GM23248 (cell line): ENCODE results near the gene ARSI. TPM values are rescaled to one million over a fixed set of nuclear protein-coding genes. Genes with fewer than 3 reads are reported as not detected.

Experiments
- DNase-seq: peaks from one replicate; pipeline ENCODE4 v3.0.0-alpha.2; 2015
- H2AFZ ChIP-seq: fragments of 200-600 bp; sonication (generic); 2 replicates; pipeline ENCODE4 v1.6.1; 2016; ENCODE audit warnings: antibody characterized with exemption
- H3F3A ChIP-seq: fragments of 200-600 bp; sonication (generic); 2 replicates; pipeline ENCODE4 v1.6.1; 2016; ENCODE audit warnings: mild to moderate bottlenecking, antibody characterized with exemption, mixed run types; ENCODE audit not compliant: insufficient read depth
- H3K27ac ChIP-seq: fragments of 200-600 bp; sonication (generic); 2 replicates; pipeline ENCODE4 v1.5.1; 2016; ENCODE audit warnings: mild to moderate bottlenecking
- H3K27me3 ChIP-seq: fragments of 200-600 bp; sonication (generic); replicated peaks from 2 replicates; pipeline ENCODE4 v1.6.1; 2016; ENCODE audit warnings: mild to moderate bottlenecking; ENCODE audit not compliant: insufficient read depth
- H3K36me3 ChIP-seq: fragments of 200-600 bp; sonication (generic); 2 replicates; pipeline ENCODE4 v1.6.1; 2016; ENCODE audit warnings: low read depth, mild to moderate bottlenecking
- H3K4me1 ChIP-seq: fragments of 200-600 bp; sonication (generic); 2 replicates; pipeline ENCODE4 v1.6.1; 2016; ENCODE audit warnings: mild to moderate bottlenecking; ENCODE audit not compliant: insufficient read depth
- H3K4me2 ChIP-seq: fragments of 200-600 bp; sonication (generic); one replicate; pipeline ENCODE4 v1.6.1; 2016; ENCODE audit warnings: mild to moderate bottlenecking; ENCODE audit not compliant: unreplicated experiment
- H3K4me3 ChIP-seq: fragments of 200-600 bp; sonication (generic); 2 replicates; pipeline ENCODE4 v1.5.1; 2016; ENCODE audit warnings: mild to moderate bottlenecking
- H3K79me2 ChIP-seq: fragments of 200-600 bp; sonication (generic); 2 replicates; pipeline ENCODE4 v1.6.1; 2016; ENCODE audit warnings: mild to moderate bottlenecking; ENCODE audit not compliant: insufficient read depth
- H3K9ac ChIP-seq: fragments of 200-600 bp; sonication (generic); 2 replicates; pipeline ENCODE4 v1.6.1; 2016; ENCODE audit warnings: mild to moderate bottlenecking
- H3K9me2 ChIP-seq: fragments of 200-600 bp; sonication (generic); 2 replicates; pipeline ENCODE4 v1.6.1; 2016; ENCODE audit warnings: mixed run types, mild to moderate bottlenecking, moderate library complexity; ENCODE audit not compliant: insufficient read depth
- H3K9me3 ChIP-seq: fragments of 200-600 bp; sonication (generic); one replicate; pipeline ENCODE4 v1.6.1; 2017; ENCODE audit warnings: low read depth
- H4K20me1 ChIP-seq: fragments of 200-600 bp; sonication (generic); 2 replicates; pipeline ENCODE4 v1.6.0; 2016; ENCODE audit not compliant: insufficient read depth
- EZH2 ChIP-seq: fragments of 200-600 bp; sonication (generic); IDR thresholded peaks from 2 replicates; pipeline ENCODE4 v1.6.1; 2018; ENCODE audit warnings: antibody characterized with exemption, mild to moderate bottlenecking; ENCODE audit not compliant: insufficient read depth, poor library complexity, severe bottlenecking
- EZH2phosphoT487 ChIP-seq: fragments of 200-600 bp; sonication (generic); IDR thresholded peaks from 2 replicates; pipeline ENCODE4 v1.6.1; 2018; ENCODE audit warnings: antibody characterized with exemption, moderate library complexity, mild to moderate bottlenecking, low read depth; ENCODE audit not compliant: insufficient read depth
- WGBS, 2 experiments: methylation state at CpG; one replicate each; pipeline ENCODE4 v1.1.6; 2015 to 2017; ENCODE audit warnings: low lambda C conversion rate in 2 of 2, low coverage in 1 of 2; ENCODE audit errors: missing lambda C conversion rate in 2 of 2; 5-methylcytosine and 5-hydroxymethylcytosine counted together
- in situ Hi-C: fragments of 300-500 bp; cut with MboI; formaldehyde crosslinking; loops from 2 replicates; pipeline ENCODE4 v1.15.0; 2020
- polyA plus RNA-seq: library from polyadenylated mRNA; unstranded; fragments of >200 nt; fragmentation: Nextera tagmentation; extraction: Ambion mirVana; gene quantifications from 2 replicates; pipeline ENCODE4 v1.2.1, GENCODE V29; 2016
- total RNA-seq: library from RNA; depleted of rRNA; stranded (reverse); fragments of >200 nt; shearing (Covaris generic); gene quantifications from 2 replicates; pipeline ENCODE4 v1.2.3, GENCODE V29; 2014

The ARSI gene
- total and polyA plus RNA-seq, 2 experiments from 2014 or later = 1.0 to 4.3 TPM

DNA sequence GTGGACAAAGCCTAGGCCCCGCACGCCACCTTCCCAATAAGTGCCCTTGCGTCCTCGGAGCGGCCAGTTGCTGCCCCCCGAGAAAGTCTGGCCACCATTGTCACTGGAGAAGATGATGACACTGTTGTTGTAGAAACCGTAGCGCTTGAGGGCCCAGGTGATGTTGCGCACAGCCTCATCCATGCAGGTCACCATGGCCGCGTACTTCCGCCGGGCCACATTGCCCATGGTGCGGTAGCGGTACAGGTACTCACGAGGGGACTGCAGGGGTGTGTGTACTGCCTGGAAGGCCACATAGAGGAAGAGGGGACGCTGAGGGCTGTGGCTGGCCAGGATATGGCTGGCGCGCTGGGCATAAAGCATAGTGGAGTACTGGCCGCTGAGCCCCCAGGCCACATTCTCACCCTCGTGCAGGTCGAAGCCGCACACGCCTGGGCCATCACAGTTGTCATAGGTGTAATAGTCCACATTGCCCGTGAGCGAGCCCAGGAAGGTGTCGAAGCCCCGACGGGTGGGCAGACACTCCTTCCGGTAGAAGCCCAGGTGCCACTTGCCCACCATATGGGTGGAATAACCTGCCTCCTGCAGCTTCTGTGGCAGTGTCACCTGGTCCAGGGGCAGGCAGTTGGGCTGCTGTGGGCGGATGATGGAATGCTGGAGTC is 4.6 kb downstream of the ARSI start:
- Histone ChIP-seq H3K4me2 (peak overlapping the region; percentile 31), H3K4me1 (peaks cover 39% of the 10 kb centered on the region), H4K20me1 (no peaks in the 10 kb centered on the region), H2AFZ (no peak overlapping the region), H3K4me3 (no peak overlapping the region), H3F3A (peaks cover 19% of the 10 kb centered on the region), H3K9ac (peak overlapping the region; percentile 57), H3K36me3 (no peaks in the 10 kb centered on the region), H3K27me3 (no peaks in the 10 kb centered on the region), H3K79me2 (no peaks in the 10 kb centered on the region), H3K27ac (peak overlapping the region; percentile 96), H3K9me2 (no peaks in the 10 kb centered on the region), H3K9me3 (no peaks in the 10 kb centered on the region)
- in situ Hi-C loops = no loop called here
- 94% methylated on average over 31 of the region's 31 CpGs for WGBS, 2 experiments
- no peak for DNase-seq
- TF ChIP-seq EZH2 = no peak
- no peak for TF ChIP-seq EZH2phosphoT487

DNA sequence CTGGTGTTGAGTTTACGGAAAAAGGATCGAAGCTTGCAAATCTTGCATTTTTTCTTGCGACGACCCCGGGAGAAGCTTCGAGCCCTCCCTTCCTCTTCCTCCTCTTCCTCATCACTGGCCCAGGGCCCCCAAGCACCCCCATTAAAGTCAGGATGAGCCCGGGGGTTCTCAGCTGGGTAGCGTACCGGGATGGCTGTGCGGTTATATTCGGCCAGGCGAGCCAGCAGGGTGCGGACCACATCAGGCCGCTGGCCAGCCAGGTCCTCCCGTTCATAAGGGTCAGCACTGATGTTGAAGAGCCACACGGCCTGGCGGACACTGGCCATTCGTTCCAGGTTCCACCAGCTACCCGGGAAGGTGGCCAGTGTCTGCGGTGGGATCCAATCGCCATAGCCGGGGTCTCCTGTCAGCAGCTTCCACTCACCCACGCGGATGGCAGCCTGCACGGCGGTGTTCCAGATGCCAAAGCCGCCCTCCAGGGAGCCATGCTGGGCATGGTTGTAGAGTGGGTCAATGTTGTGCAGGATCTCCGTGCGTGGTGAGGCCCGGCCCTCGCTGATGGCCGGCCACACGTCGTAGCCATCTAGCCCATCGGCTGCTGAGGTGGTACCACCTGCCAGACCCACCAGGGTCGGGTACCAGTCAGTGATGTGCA is 5.3 kb downstream of the ARSI start:
- Histone ChIP-seq H3K9me2 (no peaks in the 10 kb centered on the region), H3F3A (peaks cover 19% of the 10 kb centered on the region), H3K4me1 (peaks cover 36% of the 10 kb centered on the region), H3K9me3 (no peaks in the 10 kb centered on the region), H3K36me3 (no peaks in the 10 kb centered on the region), H3K27me3 (no peaks in the 10 kb centered on the region), H3K9ac (no peak overlapping the region), H3K79me2 (no peaks in the 10 kb centered on the region), H3K4me3 (no peak overlapping the region), H3K27ac (no peak overlapping the region), H2AFZ (no peak overlapping the region), H4K20me1 (no peaks in the 10 kb centered on the region), H3K4me2 (no peak overlapping the region)
- WGBS, 2 experiments = 95 to 97% methylated on average over 35 to 36 of the region's 36 CpGs
- TF ChIP-seq EZH2 (no peak), EZH2phosphoT487 (no peak)
- in situ Hi-C loops = no loop called here
- no peak for DNase-seq

DNA sequence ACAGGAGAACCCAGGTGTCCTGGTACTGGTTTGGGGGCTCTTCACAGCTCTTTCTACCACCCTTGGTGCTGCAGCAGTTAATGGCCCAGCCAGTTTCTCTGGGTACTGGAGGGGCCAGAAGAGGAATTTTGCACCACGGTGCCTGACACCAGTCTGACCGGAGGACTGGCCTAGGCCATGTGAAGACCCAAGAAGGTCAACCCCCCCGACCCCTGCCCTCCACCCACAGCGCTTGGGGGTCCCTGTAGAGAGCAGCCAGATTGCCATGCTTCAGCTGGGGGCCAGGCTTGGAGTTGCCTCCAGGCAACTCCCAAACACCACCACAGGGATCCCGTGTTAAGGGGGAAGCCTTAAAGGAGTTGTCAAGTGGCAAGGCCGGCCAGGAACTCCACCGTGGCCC is 6.2 kb downstream of the ARSI start:
- WGBS, 2 experiments = 93 to 94% methylated on average over 7 of the region's 7 CpGs
- no peak overlapping the region for H3K27ac ChIP-seq
- no peak overlapping the region for H3K4me2 ChIP-seq
- no peaks in the 10 kb centered on the region for H3K27me3 ChIP-seq
- peaks cover 29% of the 10 kb centered on the region for H3K4me1 ChIP-seq
- no peaks in the 10 kb centered on the region for H4K20me1 ChIP-seq
- H3K36me3 ChIP-seq = no peaks in the 10 kb centered on the region
- in situ Hi-C loops = no loop called here
- TF ChIP-seq EZH2phosphoT487 (no peak), EZH2 (no peak)
- no peak overlapping the region for H3K4me3 ChIP-seq
- H2AFZ ChIP-seq = no peak overlapping the region
- no peaks in the 10 kb centered on the region for H3K9me3 ChIP-seq
- H3K9ac ChIP-seq = no peak overlapping the region
- peaks cover 19% of the 10 kb centered on the region for H3F3A ChIP-seq
- H3K79me2 ChIP-seq = no peaks in the 10 kb centered on the region
- H3K9me2 ChIP-seq = no peaks in the 10 kb centered on the region
- no peak for DNase-seq

DNA sequence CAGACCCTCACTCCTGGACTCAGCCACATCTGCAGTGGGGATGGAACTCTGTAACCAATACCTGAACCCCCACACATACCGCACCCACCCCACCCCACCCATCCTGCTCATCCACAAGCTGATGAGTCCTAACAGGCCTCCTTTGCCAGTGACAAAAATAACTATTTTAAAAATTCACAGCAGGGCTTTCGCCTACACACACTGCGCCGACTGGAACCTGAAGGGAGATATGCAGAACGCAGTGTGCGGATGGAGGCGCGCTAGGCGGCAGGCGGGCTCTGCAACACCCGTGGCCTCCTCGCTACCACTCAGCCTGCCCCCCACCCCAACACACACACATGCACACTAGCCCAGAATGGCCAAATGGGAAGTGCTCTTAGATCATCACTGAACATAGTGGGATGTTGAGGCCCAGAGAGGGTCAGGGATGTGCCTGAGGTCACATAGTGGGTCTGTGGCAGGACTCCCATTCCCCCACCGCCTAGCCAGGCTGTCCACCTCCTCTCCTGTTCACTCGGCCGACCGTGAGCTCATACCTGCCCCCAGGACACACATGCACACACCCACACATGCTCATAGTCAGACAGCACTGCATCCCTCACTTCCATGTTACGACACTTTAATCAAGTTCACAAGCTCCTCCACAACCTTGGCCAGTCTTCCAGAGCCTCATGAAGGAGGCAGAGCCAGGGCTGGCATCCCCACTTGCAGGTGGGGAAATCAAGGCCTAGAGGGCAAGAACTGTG is 6.8 kb downstream of the ARSI start:
- no peaks in the 10 kb centered on the region for H3K79me2 ChIP-seq
- peak; percentile 38 for DNase-seq
- H3K9ac ChIP-seq = no peak overlapping the region
- H3K27ac ChIP-seq = no peak overlapping the region
- H3K27me3 ChIP-seq = no peaks in the 10 kb centered on the region
- no peaks in the 10 kb centered on the region for H4K20me1 ChIP-seq
- TF ChIP-seq EZH2phosphoT487 (no peak), EZH2 (no peak)
- in situ Hi-C loops = no loop called here
- H3K9me2 ChIP-seq = no peaks in the 10 kb centered on the region
- no peaks in the 10 kb centered on the region for H3K9me3 ChIP-seq
- no peaks in the 10 kb centered on the region for H3K36me3 ChIP-seq
- H3K4me2 ChIP-seq = no peak overlapping the region
- no peak overlapping the region for H2AFZ ChIP-seq
- peaks cover 25% of the 10 kb centered on the region for H3K4me1 ChIP-seq
- H3F3A ChIP-seq = peaks cover 19% of the 10 kb centered on the region
- H3K4me3 ChIP-seq = no peak overlapping the region
- WGBS, 2 experiments = 85 to 90% methylated on average over 17 of the region's 17 CpGs
